Measurements from ENCODE around the gene C1QA. TPM values are rescaled to one million over a fixed set of nuclear protein-coding genes. Genes with fewer than 3 reads are reported as not detected.

C1QA gene
- polyA plus RNA-seq, 1 donor (not counting 4 experiments of a cell fraction or from before 2014, with no cell fraction given): not detected

DNA sequence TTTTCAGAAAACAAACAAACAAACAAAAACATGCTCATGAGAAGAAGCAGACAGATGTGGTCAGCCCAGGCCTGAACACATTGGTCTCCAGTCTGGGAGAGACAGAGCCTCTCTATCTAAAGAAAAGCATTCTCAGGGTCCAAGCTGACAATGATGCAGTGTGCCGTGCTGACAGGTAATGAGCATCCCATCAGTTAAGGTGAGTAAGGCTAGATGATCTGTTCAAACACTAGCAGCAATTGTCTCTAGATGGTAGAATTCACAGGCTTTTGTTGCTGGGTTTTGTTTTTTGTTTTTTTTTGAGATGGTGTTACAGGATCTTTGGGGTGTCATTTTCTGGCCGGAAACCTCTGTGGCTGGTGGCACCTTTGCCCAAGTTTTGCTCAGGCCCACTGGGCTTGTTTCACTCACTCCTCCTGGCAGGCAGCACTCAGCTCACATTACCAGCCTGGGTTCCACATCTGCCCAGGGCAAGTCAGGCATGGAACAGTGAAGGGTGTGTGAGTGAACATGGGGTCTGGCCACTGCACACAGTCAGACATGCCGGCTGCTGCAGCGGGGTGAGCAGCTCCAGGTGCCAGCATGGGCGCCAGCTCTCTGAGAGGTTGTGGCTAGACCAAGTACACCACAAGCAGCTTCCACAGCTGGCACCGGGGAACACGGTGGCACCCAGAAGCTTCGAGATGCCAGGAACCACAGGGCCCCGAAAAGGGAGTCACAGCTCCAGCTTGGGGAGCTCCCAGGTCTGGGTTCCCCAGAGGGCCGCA, 2.5 kb upstream of the C1QA start:
- no peaks in the 10 kb centered on the region for H3K36me3 ChIP-seq (ENCODE audit: control insufficient read depth in 2 of 2, extremely low read depth in 1 of 2, insufficient read depth in 2 of 2, low read length in 2 of 2)
- H3K9me3 ChIP-seq (ENCODE audit: control insufficient read depth, low read depth, low read length): no peaks in the 10 kb centered on the region
- no peak overlapping the region for H3K9ac ChIP-seq (ENCODE audit: control insufficient read depth, extremely low read depth, insufficient read depth, low read length)
- no peaks in the 10 kb centered on the region for H4K20me1 ChIP-seq (ENCODE audit: control insufficient read depth, extremely low read depth, insufficient read depth, low read length)
- H3K27ac ChIP-seq (ENCODE audit: control insufficient read depth, insufficient read depth, low read length): no peak overlapping the region
- dilution Hi-C loops (cut with MboI; ENCODE audit: extremely low pct_ligation_motif_present, low sequenced_read_pairs): no loop called here
- H3K4me1 ChIP-seq (ENCODE audit: control insufficient read depth, extremely low read depth, insufficient read depth, low read length): no peaks in the 10 kb centered on the region
- no peak overlapping the region for H2AFZ ChIP-seq (ENCODE audit: control insufficient read depth, low read length)
- no peaks in the 10 kb centered on the region for H3K9me1 ChIP-seq (ENCODE audit: control insufficient read depth, extremely low read depth, insufficient read depth, low read length)
- no peak for FAIRE-seq
- H3K79me2 ChIP-seq (ENCODE audit: control insufficient read depth, insufficient read depth, low read length): no peaks in the 10 kb centered on the region
- H3K4me3 ChIP-seq (ENCODE audit: control insufficient read depth in 2 of 3, extremely low read depth in 1 of 3, insufficient read depth in 2 of 3, low read depth in 1 of 3, low read length in 3 of 3): no peak overlapping the region
- no peak for TF ChIP-seq EZH2 (IDR thresholded peaks at IDR 0.05; ENCODE audit: low read length)
- TF ChIP-seq, protein P1, sequence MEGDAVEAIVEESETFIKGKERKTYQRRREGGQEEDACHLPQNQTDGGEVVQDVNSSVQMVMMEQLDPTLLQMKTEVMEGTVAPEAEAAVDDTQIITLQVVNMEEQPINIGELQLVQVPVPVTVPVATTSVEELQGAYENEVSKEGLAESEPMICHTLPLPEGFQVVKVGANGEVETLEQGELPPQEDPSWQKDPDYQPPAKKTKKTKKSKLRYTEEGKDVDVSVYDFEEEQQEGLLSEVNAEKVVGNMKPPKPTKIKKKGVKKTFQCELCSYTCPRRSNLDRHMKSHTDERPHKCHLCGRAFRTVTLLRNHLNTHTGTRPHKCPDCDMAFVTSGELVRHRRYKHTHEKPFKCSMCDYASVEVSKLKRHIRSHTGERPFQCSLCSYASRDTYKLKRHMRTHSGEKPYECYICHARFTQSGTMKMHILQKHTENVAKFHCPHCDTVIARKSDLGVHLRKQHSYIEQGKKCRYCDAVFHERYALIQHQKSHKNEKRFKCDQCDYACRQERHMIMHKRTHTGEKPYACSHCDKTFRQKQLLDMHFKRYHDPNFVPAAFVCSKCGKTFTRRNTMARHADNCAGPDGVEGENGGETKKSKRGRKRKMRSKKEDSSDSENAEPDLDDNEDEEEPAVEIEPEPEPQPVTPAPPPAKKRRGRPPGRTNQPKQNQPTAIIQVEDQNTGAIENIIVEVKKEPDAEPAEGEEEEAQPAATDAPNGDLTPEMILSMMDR (optimal IDR thresholded peaks at IDR 0.05 in 1 of 3, IDR thresholded peaks at IDR 0.05 in 1 of 3, conservative IDR thresholded peaks at IDR 0.05 in 1 of 3; ENCODE audit: extremely low read depth in 1 of 3, insufficient read depth in 2 of 3, low read length in 3 of 3): no peak
- no peak overlapping the region for H3K4me2 ChIP-seq (ENCODE audit: control insufficient read depth, extremely low read depth, insufficient read depth, low read depth, low read length)
- H3K27me3 ChIP-seq (ENCODE audit: control insufficient read depth, extremely low read depth, insufficient read depth, low read length): peaks cover 5% of the 10 kb centered on the region
- no peak for DNase-seq (ENCODE audit: low read depth, low spot score)

DNA sequence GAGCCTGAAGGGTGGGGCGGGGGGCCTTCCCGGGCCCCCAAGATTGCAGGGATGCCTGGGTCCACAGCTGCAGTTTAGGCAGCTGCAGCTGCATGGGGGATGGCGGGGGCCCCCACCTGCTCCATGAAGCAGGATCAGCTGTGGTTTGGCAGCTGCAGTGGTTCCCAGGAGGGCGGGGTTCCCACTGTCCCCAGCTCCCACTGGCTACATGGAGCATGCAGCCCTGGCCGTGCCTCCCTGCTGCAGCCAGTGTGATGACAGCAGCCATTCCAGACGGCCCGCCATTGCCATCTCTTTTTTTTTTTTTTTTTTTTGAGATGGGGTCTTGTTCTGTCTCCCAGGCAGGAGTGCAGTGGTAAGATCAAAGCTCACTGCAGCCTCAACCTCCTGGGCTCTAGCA, 992 bp upstream of the C1QA start:
- H3K9ac ChIP-seq (ENCODE audit: control insufficient read depth, extremely low read depth, insufficient read depth, low read length): no peak overlapping the region
- H3K27ac ChIP-seq (ENCODE audit: control insufficient read depth, insufficient read depth, low read length): no peak overlapping the region
- no peaks in the 10 kb centered on the region for H3K79me2 ChIP-seq (ENCODE audit: control insufficient read depth, insufficient read depth, low read length)
- DNase-seq (ENCODE audit: low read depth, low spot score): no peak
- no peak for TF ChIP-seq EZH2 (IDR thresholded peaks at IDR 0.05; ENCODE audit: low read length)
- TF ChIP-seq, protein P1 (optimal IDR thresholded peaks at IDR 0.05 in 1 of 3, IDR thresholded peaks at IDR 0.05 in 1 of 3, conservative IDR thresholded peaks at IDR 0.05 in 1 of 3; ENCODE audit: extremely low read depth in 1 of 3, insufficient read depth in 2 of 3, low read length in 3 of 3): no peak
- H3K4me2 ChIP-seq (ENCODE audit: control insufficient read depth, extremely low read depth, insufficient read depth, low read depth, low read length): no peak overlapping the region
- no peaks in the 10 kb centered on the region for H3K9me1 ChIP-seq (ENCODE audit: control insufficient read depth, extremely low read depth, insufficient read depth, low read length)
- FAIRE-seq: no peak
- H4K20me1 ChIP-seq (ENCODE audit: control insufficient read depth, extremely low read depth, insufficient read depth, low read length): no peaks in the 10 kb centered on the region
- no peak overlapping the region for H3K4me3 ChIP-seq (ENCODE audit: control insufficient read depth in 2 of 3, extremely low read depth in 1 of 3, insufficient read depth in 2 of 3, low read depth in 1 of 3, low read length in 3 of 3)
- H2AFZ ChIP-seq (ENCODE audit: control insufficient read depth, low read length): no peak overlapping the region
- H3K36me3 ChIP-seq (ENCODE audit: control insufficient read depth in 2 of 2, extremely low read depth in 1 of 2, insufficient read depth in 2 of 2, low read length in 2 of 2): no peaks in the 10 kb centered on the region
- peaks cover 2% of the 10 kb centered on the region for H3K27me3 ChIP-seq (ENCODE audit: control insufficient read depth, extremely low read depth, insufficient read depth, low read length)
- no peaks in the 10 kb centered on the region for H3K4me1 ChIP-seq (ENCODE audit: control insufficient read depth, extremely low read depth, insufficient read depth, low read length)
- dilution Hi-C loops (cut with MboI; ENCODE audit: extremely low pct_ligation_motif_present, low sequenced_read_pairs): no loop called here
- H3K9me3 ChIP-seq (ENCODE audit: control insufficient read depth, low read depth, low read length): no peaks in the 10 kb centered on the region

Measured in keratinocyte (primary cell).